Loucy (cell line): Measurements from ENCODE around the gene KIDINS220.

Experiments
- H2AFZ ChIP-seq: fragments of 200-600 bp; sonication (generic); 2 replicates; pipeline ENCODE4 v1.6.0; 2016; ENCODE audit warnings: antibody characterized with exemption, mild to moderate bottlenecking, low read length, moderate library complexity
- H3F3A ChIP-seq: fragments of 200-600 bp; 2 replicates; pipeline ENCODE4 v1.6.0; 2016; ENCODE audit warnings: antibody characterized with exemption, low read depth, mild to moderate bottlenecking
- H3K27me3 ChIP-seq: fragments of 200-600 bp; sonication (generic); 2 replicates; pipeline ENCODE4 v1.6.1; 2014; ENCODE audit warnings: low read length, mild to moderate bottlenecking; ENCODE audit not compliant: insufficient read depth, poor library complexity, severe bottlenecking
- H3K36me3 ChIP-seq: fragments of 200-600 bp; sonication (generic); 2 replicates; pipeline ENCODE4 v1.6.1; 2016; ENCODE audit warnings: low read length; ENCODE audit not compliant: insufficient read depth
- H3K4me1 ChIP-seq: fragments of 200-600 bp; sonication (generic); 2 replicates; pipeline ENCODE4 v1.5.1; 2014; ENCODE audit warnings: low read length, mild to moderate bottlenecking; ENCODE audit not compliant: insufficient read depth, poor library complexity, severe bottlenecking
- H3K4me2 ChIP-seq: fragments of 200-600 bp; sonication (generic); 2 replicates; pipeline ENCODE4 v1.6.0; 2014; ENCODE audit warnings: antibody characterized with exemption, low read length, low read depth, mild to moderate bottlenecking; ENCODE audit not compliant: poor library complexity, severe bottlenecking
- H3K4me3 ChIP-seq: fragments of 200-600 bp; sonication (generic); 2 replicates; pipeline ENCODE4 v1.5.1; 2014; ENCODE audit warnings: low read length, mild to moderate bottlenecking, mixed read lengths; ENCODE audit not compliant: poor library complexity, severe bottlenecking
- H3K79me2 ChIP-seq: fragments of 200-600 bp; sonication (generic); 2 replicates; pipeline ENCODE4 v1.6.1; 2014; ENCODE audit warnings: low read length; ENCODE audit not compliant: insufficient read depth
- H3K9ac ChIP-seq: fragments of 200-600 bp; sonication (generic); 2 replicates; pipeline ENCODE4 v1.6.0; 2014; ENCODE audit warnings: mild to moderate bottlenecking, low read depth, low read length, moderate library complexity; ENCODE audit not compliant: poor library complexity, severe bottlenecking
- H3K9me2 ChIP-seq: fragments of 200-600 bp; sonication (generic); replicated peaks from 2 replicates; pipeline ENCODE4 v1.6.1; 2016; ENCODE audit warnings: low read depth, low read length, mixed read lengths
- H3K9me3 ChIP-seq: fragments of 200-600 bp; sonication (generic); 2 replicates; pipeline ENCODE4 v1.6.1; 2014; ENCODE audit warnings: mild to moderate bottlenecking, antibody characterized with exemption, low read length, low read depth; ENCODE audit not compliant: insufficient read depth
- H4K20me1 ChIP-seq: fragments of 200-600 bp; sonication (generic); 2 replicates; pipeline ENCODE4 v1.6.0; 2014; ENCODE audit warnings: antibody characterized with exemption, low read length, mild to moderate bottlenecking; ENCODE audit not compliant: insufficient read depth, poor library complexity, severe bottlenecking
- CTCF ChIP-seq: fragments of 200-600 bp; sonication (generic); conservative IDR thresholded peaks from 2 replicates; pipeline ENCODE4 v1.5.1; 2014; ENCODE audit warnings: mild to moderate bottlenecking, antibody characterized with exemption, low read length
- EZH2phosphoT487 ChIP-seq: fragments of 200-600 bp; IDR thresholded peaks from 2 replicates; pipeline ENCODE4 v1.6.1; 2018; ENCODE audit warnings: antibody characterized with exemption, mild to moderate bottlenecking, moderate library complexity, borderline replicate concordance

Gene KIDINS220

GRCh38 chr2:8821276-8822217 is 15.9 kb downstream of the KIDINS220 start:
- no peaks in the 10 kb centered on the region for H3K9me2 ChIP-seq
- no peaks in the 10 kb centered on the region for H3F3A ChIP-seq
- peaks cover 39% of the 10 kb centered on the region for H3K36me3 ChIP-seq
- H3K27me3 ChIP-seq = no peaks in the 10 kb centered on the region
- H3K9ac ChIP-seq = no peak overlapping the region
- H3K79me2 ChIP-seq = no peaks in the 10 kb centered on the region
- no peak overlapping the region for H3K4me2 ChIP-seq
- no peaks in the 10 kb centered on the region for H3K4me1 ChIP-seq
- H3K4me3 ChIP-seq = no peak overlapping the region
- no peak for TF ChIP-seq EZH2phosphoT487
- no peak for TF ChIP-seq CTCF
- H2AFZ ChIP-seq = no peak overlapping the region
- no peaks in the 10 kb centered on the region for H3K9me3 ChIP-seq
- H4K20me1 ChIP-seq = no peaks in the 10 kb centered on the region

- TF ChIP-seq CTCF (no peak), EZH2phosphoT487 (no peak)
- Histone ChIP-seq H2AFZ (no peak overlapping the region), H3F3A (no peaks in the 10 kb centered on the region), H3K4me1 (no peaks in the 10 kb centered on the region), H4K20me1 (no peaks in the 10 kb centered on the region), H3K79me2 (no peaks in the 10 kb centered on the region), H3K4me3 (no peak overlapping the region), H3K9ac (no peak overlapping the region), H3K4me2 (no peak overlapping the region), H3K9me2 (no peaks in the 10 kb centered on the region), H3K9me3 (no peaks in the 10 kb centered on the region), H3K36me3 (peaks cover 47% of the 10 kb centered on the region), H3K27me3 (no peaks in the 10 kb centered on the region)
Observed at GRCh38 chr2:8819948-8820347, 17.5 kb downstream of the KIDINS220 start.

GRCh38 chr2:8819194-8819593 is 18.2 kb downstream of the KIDINS220 start:
- H3K9me3 ChIP-seq = no peaks in the 10 kb centered on the region
- H3K27me3 ChIP-seq = no peaks in the 10 kb centered on the region
- H3F3A ChIP-seq = no peaks in the 10 kb centered on the region
- H3K9me2 ChIP-seq = no peaks in the 10 kb centered on the region
- no peaks in the 10 kb centered on the region for H3K4me1 ChIP-seq
- peaks cover 46% of the 10 kb centered on the region for H3K36me3 ChIP-seq
- no peak overlapping the region for H2AFZ ChIP-seq
- TF ChIP-seq EZH2phosphoT487 = no peak
- no peak for TF ChIP-seq CTCF
- H4K20me1 ChIP-seq = no peaks in the 10 kb centered on the region
- H3K79me2 ChIP-seq = no peaks in the 10 kb centered on the region
- H3K4me2 ChIP-seq = no peak overlapping the region
- H3K4me3 ChIP-seq = no peak overlapping the region
- H3K9ac ChIP-seq = no peak overlapping the region
